Right lobe of liver (tissue), 4 donors: Measurements from ENCODE around the gene TSSK2.

Experiments
- POLR2A ChIP-seq: fragments of 450-650 bp; IDR thresholded peaks from one replicate; pipeline ENCODE4 v1.6.1; 2017; ENCODE audit warnings: antibody characterized with exemption, mild to moderate bottlenecking
- TF ChIP-seq, protein P1 (sequence below), 4 donors: fragments of 200-600 bp in 3 of 4; fragments of 450-650 bp in 1 of 4; IDR thresholded peaks; one replicate each; pipeline versions ENCODE4 v1.5.1 to v1.8.0; 2016 to 2022; ENCODE audit warnings: antibody characterized with exemption in 4 of 4, mild to moderate bottlenecking in 2 of 4
- donor health status: DM: no; HTN: no; CAD: no.
- donor health status: DM: no; HTN: no; CAD: no.
- donor health status: DM: no; HTN: yes; CAD: no.

DNA sequence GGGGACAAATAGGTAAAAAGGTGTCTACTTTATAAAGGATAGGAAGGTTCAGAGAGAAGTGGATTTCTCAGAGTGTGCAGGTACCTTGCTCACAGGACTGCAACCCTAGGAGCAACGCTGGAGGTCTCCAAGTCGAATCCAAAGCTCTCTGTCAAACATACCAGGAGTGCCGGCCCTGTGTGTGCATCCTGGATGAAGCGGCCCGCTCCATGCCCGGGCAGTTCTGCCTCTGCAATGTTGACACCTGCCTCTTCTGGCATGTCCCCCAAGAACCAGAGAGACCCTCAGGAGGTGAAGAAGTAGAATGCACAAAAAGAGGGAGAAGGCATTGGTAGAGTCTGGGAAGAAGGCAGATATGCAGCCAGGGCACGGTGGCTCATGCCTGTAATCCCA, 3.1 kb upstream of the TSSK2 start:
- TF ChIP-seq, protein P1, sequence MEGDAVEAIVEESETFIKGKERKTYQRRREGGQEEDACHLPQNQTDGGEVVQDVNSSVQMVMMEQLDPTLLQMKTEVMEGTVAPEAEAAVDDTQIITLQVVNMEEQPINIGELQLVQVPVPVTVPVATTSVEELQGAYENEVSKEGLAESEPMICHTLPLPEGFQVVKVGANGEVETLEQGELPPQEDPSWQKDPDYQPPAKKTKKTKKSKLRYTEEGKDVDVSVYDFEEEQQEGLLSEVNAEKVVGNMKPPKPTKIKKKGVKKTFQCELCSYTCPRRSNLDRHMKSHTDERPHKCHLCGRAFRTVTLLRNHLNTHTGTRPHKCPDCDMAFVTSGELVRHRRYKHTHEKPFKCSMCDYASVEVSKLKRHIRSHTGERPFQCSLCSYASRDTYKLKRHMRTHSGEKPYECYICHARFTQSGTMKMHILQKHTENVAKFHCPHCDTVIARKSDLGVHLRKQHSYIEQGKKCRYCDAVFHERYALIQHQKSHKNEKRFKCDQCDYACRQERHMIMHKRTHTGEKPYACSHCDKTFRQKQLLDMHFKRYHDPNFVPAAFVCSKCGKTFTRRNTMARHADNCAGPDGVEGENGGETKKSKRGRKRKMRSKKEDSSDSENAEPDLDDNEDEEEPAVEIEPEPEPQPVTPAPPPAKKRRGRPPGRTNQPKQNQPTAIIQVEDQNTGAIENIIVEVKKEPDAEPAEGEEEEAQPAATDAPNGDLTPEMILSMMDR (IDR thresholded peaks at IDR 0.05) = no peak
- no peak for TF ChIP-seq POLR2A
